Natural killer cell (primary cell): ENCODE results near the gene GADD45A. TPM values are rescaled to one million over a fixed set of nuclear protein-coding genes. Genes with fewer than 3 reads are reported as not detected.
"Not testable (repeated sequence)": the region's sequence is repeated elsewhere in the genome, so short reads cannot be mapped to it uniquely, and the experiment has no call there.

ENCODE experiments used
- ATAC-seq, 3 donors: fragments of 150-1000 bp in 2 of 3; fragments of 200-7000 bp in 1 of 3; cut with Tn5 transposase; 1 replicate in 1 of 3; 2 replicates in 2 of 3; pipeline ENCODE4 v1.10.0; 2021; ENCODE audit warnings: mild to moderate bottlenecking in 2 of 3, moderate library complexity in 2 of 3
- DNase-seq, 2 donors: peaks; one replicate each; pipeline versions ENCODE4 v3.0.0 to v3.0.0-alpha.2; 2013 to 2021; ENCODE audit warnings: mixed read lengths in 1 of 2
- H3K27ac ChIP-seq: one replicate; pipeline ENCODE4 v1.5.1; 2013; ENCODE audit warnings: mild to moderate bottlenecking, low read length
- H3K27me3 ChIP-seq: one replicate; pipeline ENCODE4 v1.6.1; 2013; ENCODE audit warnings: low read length; ENCODE audit not compliant: control insufficient read depth, insufficient read depth
- H3K36me3 ChIP-seq: one replicate; pipeline ENCODE4 v1.6.1; 2013; ENCODE audit warnings: low read length; ENCODE audit not compliant: control insufficient read depth, insufficient read depth
- H3K4me1 ChIP-seq: one replicate; pipeline ENCODE4 v1.6.1; 2013; ENCODE audit warnings: low read length; ENCODE audit not compliant: control insufficient read depth, insufficient read depth
- H3K4me3 ChIP-seq: one replicate; pipeline ENCODE4 v1.5.1; 2013; ENCODE audit warnings: low read length
- H3K9me3 ChIP-seq: one replicate; pipeline ENCODE4 v1.6.1; 2013; ENCODE audit warnings: low read length; ENCODE audit not compliant: control insufficient read depth, insufficient read depth
- H3K27ac Mint-ChIP-seq, 2 donors: one replicate each; pipeline ENCODE4 v1.8.0; 2022; ENCODE audit warnings: mild to moderate bottlenecking in 2 of 2, mixed read lengths in 2 of 2, moderate library complexity in 1 of 2
- H3K27me3 Mint-ChIP-seq, 2 donors: one replicate each; pipeline ENCODE4 v1.8.0; 2022; ENCODE audit warnings: low read depth in 2 of 2, mixed read lengths in 2 of 2
- H3K36me3 Mint-ChIP-seq: one replicate; pipeline ENCODE4 v1.8.0; 2022; ENCODE audit warnings: mixed read lengths
- H3K4me1 Mint-ChIP-seq, 2 donors: one replicate each; pipeline ENCODE4 v1.8.0; 2022; ENCODE audit warnings: mixed read lengths in 2 of 2
- H3K4me3 Mint-ChIP-seq: one replicate; pipeline ENCODE4 v1.8.0; 2022; ENCODE audit warnings: mild to moderate bottlenecking, moderate library complexity, mixed read lengths
- H3K9me3 Mint-ChIP-seq, 2 donors: one replicate each; pipeline ENCODE4 v1.8.0; 2022; ENCODE audit warnings: mixed read lengths in 2 of 2
- CTCF ChIP-seq: fragments of 200-600 bp; IDR thresholded peaks from one replicate; pipeline ENCODE4 v1.8.0; 2022; ENCODE audit warnings: antibody characterized with exemption
- WGBS: methylation state at CpG from one replicate; pipeline ENCODE4 v1.1.7; 2013; ENCODE audit warnings: missing lambda C conversion rate; ENCODE audit not compliant: insufficient coverage; 5-methylcytosine and 5-hydroxymethylcytosine counted together
- intact Hi-C: fragments of 100-400 bp; cut with micrococcal nuclease; formaldehyde crosslinking; loops from one replicate; pipeline ENCODE4 v1.14.2; 2022
- total RNA-seq, 4 donors: library from RNA; stranded (reverse); fragments of 120-200 nt in 1 of 4; gene quantifications; one replicate each; pipeline versions ENCODE4 v1.2.3 to v1.2.4, GENCODE V29; 2013 to 2022

Gene GADD45A
- total RNA-seq, 3 donors from 2014 or later (not counting 1 experiment from before 2014, with no cell fraction given): 21.8 to 30.3 (median 26.6) TPM

GRCh38 chr1:67724928-67725560 is 40.0 kb downstream of the GADD45A start:
- no peaks in the 10 kb centered on the region for H3K36me3 Mint-ChIP-seq
- DNase-seq: no peak
- H3K4me3 Mint-ChIP-seq: no peak overlapping the region
- Histone ChIP-seq H3K27ac (no peak overlapping the region), H3K36me3 (no peaks in the 10 kb centered on the region), H3K4me3 (no peak overlapping the region), H3K27me3 (no peaks in the 10 kb centered on the region), H3K4me1 (no peaks in the 10 kb centered on the region), H3K9me3 (no peaks in the 10 kb centered on the region)
- intact Hi-C loops: no loop called here
- no peak overlapping the region for H3K27ac Mint-ChIP-seq
- ATAC-seq: no peak
- peaks cover 0 to 7% of the 10 kb centered on the region in 2 donors for H3K4me1 Mint-ChIP-seq
- H3K27me3 Mint-ChIP-seq: peaks cover 7 to 8% of the 10 kb centered on the region in 2 donors
- 91% methylated on average over 1 of the region's 3 CpGs for WGBS
- TF ChIP-seq CTCF: no peak
- H3K9me3 Mint-ChIP-seq: no peaks in the 10 kb centered on the region

GRCh38 chr1:67726224-67726623 is 41.2 kb downstream of the GADD45A start:
- H3K4me3 Mint-ChIP-seq: no peak overlapping the region
- no peak overlapping the region for H3K27ac Mint-ChIP-seq
- Histone ChIP-seq H3K27ac (no peak overlapping the region), H3K27me3 (no peaks in the 10 kb centered on the region), H3K4me3 (no peak overlapping the region), H3K36me3 (no peaks in the 10 kb centered on the region), H3K9me3 (no peaks in the 10 kb centered on the region), H3K4me1 (no peaks in the 10 kb centered on the region)
- no peaks in the 10 kb centered on the region for H3K9me3 Mint-ChIP-seq
- DNase-seq (no peak), ATAC-seq (peak in 1 of 3 donors; percentile 26)
- peaks cover 7 to 8% of the 10 kb centered on the region in 2 donors for H3K27me3 Mint-ChIP-seq
- peaks cover 0 to 7% of the 10 kb centered on the region in 2 donors for H3K4me1 Mint-ChIP-seq
- no peak for TF ChIP-seq CTCF
- no peaks in the 10 kb centered on the region for H3K36me3 Mint-ChIP-seq
- intact Hi-C loops: no loop called here

GRCh38 chr1:67729872-67730271 is 44.9 kb downstream of the GADD45A start:
- TF ChIP-seq CTCF: no peak
- Mint-ChIP-seq H3K4me1 (peaks cover 5 to 7% of the 10 kb centered on the region in 2 donors), H3K4me3 (no peak overlapping the region), H3K9me3 (no peaks in the 10 kb centered on the region), H3K27ac (no peak overlapping the region), H3K27me3 (peaks cover 7 to 8% of the 10 kb centered on the region in 2 donors), H3K36me3 (no peaks in the 10 kb centered on the region)
- H3K4me1 ChIP-seq: no peaks in the 10 kb centered on the region
- no peak overlapping the region for H3K27ac ChIP-seq
- 76% methylated on average over 2 of the region's 2 CpGs for WGBS
- no peaks in the 10 kb centered on the region for H3K27me3 ChIP-seq
- H3K4me3 ChIP-seq: no peak overlapping the region
- intact Hi-C loops: no loop called here
- ATAC-seq (no peak), DNase-seq (no peak)
- no peaks in the 10 kb centered on the region for H3K36me3 ChIP-seq
- H3K9me3 ChIP-seq: no peaks in the 10 kb centered on the region

GRCh38 chr1:67730312-67730711 is 45.3 kb downstream of the GADD45A start:
- H3K27ac ChIP-seq, H3K27me3 Mint-ChIP-seq, ATAC-seq, DNase-seq, H3K4me3 Mint-ChIP-seq, H3K4me1 Mint-ChIP-seq, H3K27ac Mint-ChIP-seq, H3K36me3 ChIP-seq, H3K4me1 ChIP-seq, H3K36me3 Mint-ChIP-seq, H3K27me3 ChIP-seq, H3K9me3 ChIP-seq, intact Hi-C loops, H3K4me3 ChIP-seq, H3K9me3 Mint-ChIP-seq: not testable (repeated sequence)
- 91% methylated on average over 4 of the region's 9 CpGs for WGBS
